GM23338 (cell line): ENCODE measurements around the gene PPM1L.

Experiments used
- CTCF ChIP-seq, 2 experiments: fragments of 200-600 bp in 1 of 2; sonication (generic) in 1 of 2; conservative IDR thresholded peaks; 2 replicates each; pipeline versions ENCODE4 v1.5.1 to v1.6.1; 2016 to 2017; ENCODE audit warnings: antibody characterized with exemption in 2 of 2, low read depth in 2 of 2, mild to moderate bottlenecking in 2 of 2, moderate library complexity in 1 of 2
- EZH2 ChIP-seq: fragments of 200-600 bp; sonication (generic); IDR thresholded peaks from one replicate; pipeline ENCODE4 v1.8.0; 2017; ENCODE audit warnings: antibody characterized with exemption, mild to moderate bottlenecking, low read depth; ENCODE audit not compliant: unreplicated experiment
- JUNB ChIP-seq: IDR thresholded peaks from one replicate; pipeline ENCODE4 v1.6.1; 2016; ENCODE audit warnings: antibody characterized with exemption; ENCODE audit not compliant: unreplicated experiment

GRCh38 chr3:160827516-160827915 is 71.5 kb downstream of the PPM1L start:
- TF ChIP-seq CTCF (conservative IDR thresholded peaks at IDR 0.05; ENCODE audit: low read depth in 2 of 2) (no peak), EZH2 (no peak), JUNB (no peak)
